ENCODE measurements around the gene MKX. TPM values are rescaled to one million over a fixed set of nuclear protein-coding genes. Genes with fewer than 3 reads are reported as not detected.

The MKX gene
- total RNA-seq, 1 donor from 2014 or later, result 0.42 TPM

DNA sequence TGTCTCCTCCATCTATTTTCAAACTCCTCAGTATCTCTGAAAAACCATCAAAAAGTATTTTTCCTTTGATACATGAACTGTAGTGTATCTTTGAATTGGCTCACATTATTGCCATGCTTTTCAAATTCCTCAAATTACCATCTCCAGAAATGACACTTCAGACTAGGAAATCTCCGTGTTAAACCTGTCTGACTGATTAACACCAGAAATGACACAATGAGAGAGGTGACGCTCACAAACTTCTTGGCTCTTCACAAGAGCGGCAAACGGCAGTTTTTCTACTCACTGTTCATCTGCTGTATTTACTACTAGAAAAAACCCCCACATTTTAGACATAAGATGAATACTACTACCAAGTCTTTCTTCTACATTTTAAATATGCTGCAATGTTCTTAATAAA lies 56.6 kb downstream of the MKX start:
- Mint-ChIP-seq H3K36me3 (ENCODE audit: unreplicated experiment) (peaks cover 16% of the 10 kb centered on the region), H3K27ac (ENCODE audit: unreplicated experiment) (no peak overlapping the region), H3K27me3 (ENCODE audit: unreplicated experiment) (no peaks in the 10 kb centered on the region)

DNA sequence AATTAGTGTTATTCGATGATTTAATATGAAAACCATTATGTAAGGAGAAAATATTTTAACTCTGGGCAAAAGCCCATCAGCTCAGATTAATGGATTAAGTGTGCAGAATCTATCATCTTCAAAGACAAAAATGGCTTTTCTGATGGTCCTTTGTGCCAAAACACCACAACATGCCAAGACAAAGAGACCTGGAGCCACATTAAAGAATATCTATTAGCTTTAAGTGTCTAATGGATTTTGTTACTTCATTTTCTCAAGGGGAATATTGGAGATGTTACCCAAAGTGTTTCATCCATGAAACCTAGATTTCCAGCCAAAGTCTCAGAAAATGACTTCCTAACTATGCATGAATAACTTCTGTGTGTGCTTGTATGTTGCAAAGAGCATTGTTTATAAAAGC lies 57.3 kb downstream of the MKX start:
- H3K4me1 Mint-ChIP-seq (ENCODE audit: low read depth, unreplicated experiment), result no peaks in the 10 kb centered on the region
- H3K27me3 Mint-ChIP-seq (ENCODE audit: unreplicated experiment), result no peaks in the 10 kb centered on the region
- peaks cover 8% of the 10 kb centered on the region for H3K9me3 Mint-ChIP-seq (ENCODE audit: unreplicated experiment)
- TF ChIP-seq, protein P1, sequence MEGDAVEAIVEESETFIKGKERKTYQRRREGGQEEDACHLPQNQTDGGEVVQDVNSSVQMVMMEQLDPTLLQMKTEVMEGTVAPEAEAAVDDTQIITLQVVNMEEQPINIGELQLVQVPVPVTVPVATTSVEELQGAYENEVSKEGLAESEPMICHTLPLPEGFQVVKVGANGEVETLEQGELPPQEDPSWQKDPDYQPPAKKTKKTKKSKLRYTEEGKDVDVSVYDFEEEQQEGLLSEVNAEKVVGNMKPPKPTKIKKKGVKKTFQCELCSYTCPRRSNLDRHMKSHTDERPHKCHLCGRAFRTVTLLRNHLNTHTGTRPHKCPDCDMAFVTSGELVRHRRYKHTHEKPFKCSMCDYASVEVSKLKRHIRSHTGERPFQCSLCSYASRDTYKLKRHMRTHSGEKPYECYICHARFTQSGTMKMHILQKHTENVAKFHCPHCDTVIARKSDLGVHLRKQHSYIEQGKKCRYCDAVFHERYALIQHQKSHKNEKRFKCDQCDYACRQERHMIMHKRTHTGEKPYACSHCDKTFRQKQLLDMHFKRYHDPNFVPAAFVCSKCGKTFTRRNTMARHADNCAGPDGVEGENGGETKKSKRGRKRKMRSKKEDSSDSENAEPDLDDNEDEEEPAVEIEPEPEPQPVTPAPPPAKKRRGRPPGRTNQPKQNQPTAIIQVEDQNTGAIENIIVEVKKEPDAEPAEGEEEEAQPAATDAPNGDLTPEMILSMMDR (IDR thresholded peaks at IDR 0.05; ENCODE audit: partially characterized antibody, unreplicated experiment), result no peak
- H3K27ac Mint-ChIP-seq (ENCODE audit: unreplicated experiment), result no peak overlapping the region
- H3K4me3 Mint-ChIP-seq (ENCODE audit: unreplicated experiment), result no peak overlapping the region
- no peak for DNase-seq
- peaks cover 16% of the 10 kb centered on the region for H3K36me3 Mint-ChIP-seq (ENCODE audit: unreplicated experiment)

More for the DNA sequence above, 56.6 kb downstream of the MKX start:
- H3K4me1 Mint-ChIP-seq (ENCODE audit: low read depth, unreplicated experiment), result no peaks in the 10 kb centered on the region
- TF ChIP-seq, protein P1 (IDR thresholded peaks at IDR 0.05; ENCODE audit: partially characterized antibody, unreplicated experiment), result no peak
- DNase-seq, result no peak
- peaks cover 8% of the 10 kb centered on the region for H3K9me3 Mint-ChIP-seq (ENCODE audit: unreplicated experiment)
- H3K4me3 Mint-ChIP-seq (ENCODE audit: unreplicated experiment), result no peak overlapping the region

DNA sequence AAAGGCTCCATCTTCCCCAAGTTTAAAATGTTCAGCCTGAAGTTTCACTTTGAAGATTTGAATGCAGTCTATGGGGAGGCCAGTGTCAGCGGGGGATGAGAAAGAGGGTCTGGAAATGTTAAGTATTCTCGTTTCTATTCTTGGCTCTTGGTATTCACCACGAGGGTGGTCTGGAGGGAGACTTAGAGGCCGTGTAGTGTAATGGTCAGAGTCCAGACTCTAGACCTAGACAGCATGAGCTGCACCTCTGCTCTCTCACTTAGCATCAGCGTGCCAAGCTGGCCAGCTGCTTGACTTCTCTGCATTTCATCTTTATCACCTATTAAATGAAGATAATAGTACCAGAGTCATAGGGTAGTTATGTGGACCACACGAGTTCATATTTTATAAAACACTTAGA lies 57.9 kb downstream of the MKX start:
- TF ChIP-seq, protein P1 (IDR thresholded peaks at IDR 0.05; ENCODE audit: partially characterized antibody, unreplicated experiment), result no peak
- Mint-ChIP-seq H3K4me3 (ENCODE audit: unreplicated experiment) (no peak overlapping the region), H3K4me1 (ENCODE audit: low read depth, unreplicated experiment) (no peaks in the 10 kb centered on the region), H3K27me3 (ENCODE audit: unreplicated experiment) (no peaks in the 10 kb centered on the region), H3K36me3 (ENCODE audit: unreplicated experiment) (peaks cover 16% of the 10 kb centered on the region), H3K9me3 (ENCODE audit: unreplicated experiment) (peaks cover 8% of the 10 kb centered on the region), H3K27ac (ENCODE audit: unreplicated experiment) (no peak overlapping the region)
- no peak for DNase-seq

DNA sequence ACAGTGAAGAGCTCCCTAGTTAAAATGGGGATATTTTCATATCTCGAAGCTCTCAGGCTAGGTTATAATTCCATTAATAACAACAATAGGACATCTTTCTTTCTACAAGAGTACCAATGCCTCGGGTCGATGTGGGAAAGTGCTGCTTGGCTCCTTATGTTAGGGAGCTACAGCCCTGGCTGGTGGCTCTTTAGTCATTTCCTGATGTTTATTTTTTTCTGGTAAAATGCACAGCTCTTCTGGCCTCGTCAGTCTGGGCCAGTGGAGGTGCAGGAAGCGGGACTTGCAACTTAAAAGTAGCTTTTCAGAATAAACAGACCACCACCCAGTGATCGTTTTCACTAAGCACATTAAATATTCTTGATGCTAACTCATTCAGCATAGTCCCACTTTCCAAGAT lies 58.3 kb downstream of the MKX start:
- H3K4me1 Mint-ChIP-seq (ENCODE audit: low read depth, unreplicated experiment), result no peaks in the 10 kb centered on the region
- no peak overlapping the region for H3K27ac Mint-ChIP-seq (ENCODE audit: unreplicated experiment)
- H3K27me3 Mint-ChIP-seq (ENCODE audit: unreplicated experiment), result no peaks in the 10 kb centered on the region
- TF ChIP-seq, protein P1 (IDR thresholded peaks at IDR 0.05; ENCODE audit: partially characterized antibody, unreplicated experiment), result no peak
- H3K9me3 Mint-ChIP-seq (ENCODE audit: unreplicated experiment), result peaks cover 8% of the 10 kb centered on the region
- no peak for DNase-seq
- no peak overlapping the region for H3K4me3 Mint-ChIP-seq (ENCODE audit: unreplicated experiment)
- H3K36me3 Mint-ChIP-seq (ENCODE audit: unreplicated experiment), result peaks cover 16% of the 10 kb centered on the region

DNA sequence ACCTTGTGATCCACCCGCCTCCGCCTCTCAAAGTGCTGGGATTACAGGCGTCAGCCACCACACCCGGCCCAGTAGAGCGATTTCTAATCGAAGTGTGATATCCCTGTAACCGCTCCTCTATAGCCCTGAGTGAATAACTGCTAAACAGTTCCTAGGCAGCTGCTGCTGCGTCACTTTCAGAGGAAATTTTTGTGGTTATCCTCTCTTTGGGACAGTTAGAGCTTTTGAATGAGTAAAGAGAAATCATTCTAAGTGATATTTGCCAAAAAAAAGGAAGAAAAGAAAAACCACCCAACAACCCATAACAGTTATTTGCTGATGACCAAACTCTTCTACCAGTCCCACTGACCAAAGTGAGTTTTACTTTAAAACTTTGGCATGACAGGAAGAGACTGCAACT lies 59.9 kb downstream of the MKX start:
- H3K27ac Mint-ChIP-seq (ENCODE audit: unreplicated experiment), result no peak overlapping the region
- peaks cover 12% of the 10 kb centered on the region for H3K36me3 Mint-ChIP-seq (ENCODE audit: unreplicated experiment)
- DNase-seq, result no peak
- H3K9me3 Mint-ChIP-seq (ENCODE audit: unreplicated experiment), result peaks cover 7% of the 10 kb centered on the region
- no peaks in the 10 kb centered on the region for H3K4me1 Mint-ChIP-seq (ENCODE audit: low read depth, unreplicated experiment)
- H3K27me3 Mint-ChIP-seq (ENCODE audit: unreplicated experiment), result no peaks in the 10 kb centered on the region
- H3K4me3 Mint-ChIP-seq (ENCODE audit: unreplicated experiment), result no peak overlapping the region
- TF ChIP-seq, protein P1 (IDR thresholded peaks at IDR 0.05; ENCODE audit: partially characterized antibody, unreplicated experiment), result no peak

Measured in glutamatergic neuron (in vitro differentiated cells).